B cell (primary cell): ENCODE results near the gene RHOU.

Experiments used
- CTCF ChIP-seq: fragments of 200-600 bp; IDR thresholded peaks from one replicate; pipeline ENCODE4 v1.8.0; 2022; ENCODE audit warnings: antibody characterized with exemption, mild to moderate bottlenecking
- EZH2 ChIP-seq: IDR thresholded peaks from 2 replicates; pipeline ENCODE4 v1.6.1; 2012; ENCODE audit warnings: borderline replicate concordance, low read depth, mild to moderate bottlenecking, moderate library complexity, low read length; ENCODE audit not compliant: insufficient read depth, poor library complexity, severe bottlenecking

- TF ChIP-seq CTCF (no peak), EZH2 (no peak)
Measured at GRCh38 chr1:228744918-228745317, 9.6 kb downstream of the RHOU start.
